Ureter (tissue), 1 donor: ENCODE data around the gene VWA7. TPM values are rescaled to one million over a fixed set of nuclear protein-coding genes. Genes with fewer than 3 reads are reported as not detected.
"Not testable (repeated sequence)": the region's sequence is repeated elsewhere in the genome, so short reads cannot be mapped to it uniquely, and the experiment has no call there.

ENCODE experiments used
- DNase-seq: peaks from one replicate; pipeline ENCODE4 v3.0.0-alpha.2; 2020; ENCODE audit warnings: low spot score
- total RNA-seq: library from RNA; stranded (reverse); gene quantifications from one replicate; pipeline ENCODE4 v1.2.4, GENCODE V29; 2023
- donor health status: DM: yes; HTN: yes; CAD: no.

Gene VWA7
- total RNA-seq, 1 donor from 2014 or later = 5.5 TPM

GRCh38 chr6:31805939-31806469, 28.9 kb upstream of the VWA7 start:
- no peak for DNase-seq

GRCh38 chr6:31801031-31801927, 24.2 kb upstream of the VWA7 start:
- DNase-seq = not testable (repeated sequence)

- DNase-seq = no peak
Observed at GRCh38 chr6:31799781-31800180, 22.7 kb upstream of the VWA7 start.

- DNase-seq = no peak
Observed at GRCh38 chr6:31797588-31797987, 20.5 kb upstream of the VWA7 start.

GRCh38 chr6:31796993-31797385, 19.9 kb upstream of the VWA7 start:
- no peak for DNase-seq

GRCh38 chr6:31795616-31796298, 18.6 kb upstream of the VWA7 start, which contains the start of gene VARS1:
TSS of gene VARS1 (minus strand) at chr6:31795752. CDS start at chr6:31795217, 535 bp downstream.
- peak; percentile 93 for DNase-seq

- DNase-seq = no peak
Observed at GRCh38 chr6:31794866-31795615, 17.9 kb upstream of the VWA7 start.

- DNase-seq = no peak
Observed at GRCh38 chr6:31794294-31794865, 17.3 kb upstream of the VWA7 start.

- not testable (repeated sequence) for DNase-seq
Observed at GRCh38 chr6:31793927-31794245, 16.8 kb upstream of the VWA7 start.

- DNase-seq = no peak
Observed at GRCh38 chr6:31792761-31793171, 15.6 kb upstream of the VWA7 start.

GRCh38 chr6:31792090-31792374, 14.9 kb upstream of the VWA7 start:
- DNase-seq = no peak

- DNase-seq = peak; percentile 60
Observed at GRCh38 chr6:31791324-31792089, 14.4 kb upstream of the VWA7 start.

- DNase-seq = no peak
Observed at GRCh38 chr6:31785475-31785874, 8.3 kb upstream of the VWA7 start.

GRCh38 chr6:31784098-31784925, 7.2 kb upstream of the VWA7 start:
- no peak for DNase-seq

- DNase-seq = no peak
Observed at GRCh38 chr6:31782126-31782855, 5.2 kb upstream of the VWA7 start.

GRCh38 chr6:31781244-31782125, 4.4 kb upstream of the VWA7 start:
- no peak for DNase-seq

GRCh38 chr6:31780507-31781243, 3.5 kb upstream of the VWA7 start:
- DNase-seq = no peak

GRCh38 chr6:31779908-31780307, 2.8 kb upstream of the VWA7 start:
- no peak for DNase-seq
